Natural killer cell (primary cell): Measurements from ENCODE around the gene SLC12A5. TPM values are rescaled to one million over a fixed set of nuclear protein-coding genes. Genes with fewer than 3 reads are reported as not detected.

Experiments used
- ATAC-seq, 3 donors: fragments of 150-1000 bp in 2 of 3; fragments of 200-7000 bp in 1 of 3; cut with Tn5 transposase; 1 replicate in 1 of 3; 2 replicates in 2 of 3; pipeline ENCODE4 v1.10.0; 2021; ENCODE audit warnings: mild to moderate bottlenecking in 2 of 3, moderate library complexity in 2 of 3
- DNase-seq, 2 donors: peaks; one replicate each; pipeline versions ENCODE4 v3.0.0 to v3.0.0-alpha.2; 2013 to 2021; ENCODE audit warnings: mixed read lengths in 1 of 2
- H3K27ac ChIP-seq: one replicate; pipeline ENCODE4 v1.5.1; 2013; ENCODE audit warnings: mild to moderate bottlenecking, low read length
- H3K27me3 ChIP-seq: one replicate; pipeline ENCODE4 v1.6.1; 2013; ENCODE audit warnings: low read length; ENCODE audit not compliant: control insufficient read depth, insufficient read depth
- H3K36me3 ChIP-seq: one replicate; pipeline ENCODE4 v1.6.1; 2013; ENCODE audit warnings: low read length; ENCODE audit not compliant: control insufficient read depth, insufficient read depth
- H3K4me1 ChIP-seq: one replicate; pipeline ENCODE4 v1.6.1; 2013; ENCODE audit warnings: low read length; ENCODE audit not compliant: control insufficient read depth, insufficient read depth
- H3K4me3 ChIP-seq: one replicate; pipeline ENCODE4 v1.5.1; 2013; ENCODE audit warnings: low read length
- H3K9me3 ChIP-seq: one replicate; pipeline ENCODE4 v1.6.1; 2013; ENCODE audit warnings: low read length; ENCODE audit not compliant: control insufficient read depth, insufficient read depth
- H3K27ac Mint-ChIP-seq, 2 donors: one replicate each; pipeline ENCODE4 v1.8.0; 2022; ENCODE audit warnings: mild to moderate bottlenecking in 2 of 2, mixed read lengths in 2 of 2, moderate library complexity in 1 of 2
- H3K27me3 Mint-ChIP-seq, 2 donors: one replicate each; pipeline ENCODE4 v1.8.0; 2022; ENCODE audit warnings: low read depth in 2 of 2, mixed read lengths in 2 of 2
- H3K36me3 Mint-ChIP-seq: one replicate; pipeline ENCODE4 v1.8.0; 2022; ENCODE audit warnings: mixed read lengths
- H3K4me1 Mint-ChIP-seq, 2 donors: one replicate each; pipeline ENCODE4 v1.8.0; 2022; ENCODE audit warnings: mixed read lengths in 2 of 2
- H3K4me3 Mint-ChIP-seq: one replicate; pipeline ENCODE4 v1.8.0; 2022; ENCODE audit warnings: mild to moderate bottlenecking, moderate library complexity, mixed read lengths
- H3K9me3 Mint-ChIP-seq, 2 donors: one replicate each; pipeline ENCODE4 v1.8.0; 2022; ENCODE audit warnings: mixed read lengths in 2 of 2
- WGBS: methylation state at CpG from one replicate; pipeline ENCODE4 v1.1.7; 2013; ENCODE audit warnings: missing lambda C conversion rate; ENCODE audit not compliant: insufficient coverage; 5-methylcytosine and 5-hydroxymethylcytosine counted together
- intact Hi-C: fragments of 100-400 bp; cut with micrococcal nuclease; formaldehyde crosslinking; loops from one replicate; pipeline ENCODE4 v1.14.2; 2022
- total RNA-seq, 4 donors: library from RNA; stranded (reverse); fragments of 120-200 nt in 1 of 4; gene quantifications; one replicate each; pipeline versions ENCODE4 v1.2.3 to v1.2.4, GENCODE V29; 2013 to 2022
- TF ChIP-seq, protein P1 (sequence below): fragments of 200-600 bp; IDR thresholded peaks from one replicate; pipeline ENCODE4 v1.8.0; 2022; ENCODE audit warnings: antibody characterized with exemption

The SLC12A5 gene
- total RNA-seq, 3 donors from 2014 or later (not counting 1 experiment from before 2014, with no cell fraction given), result 0.85 TPM; not detected in 2

DNA sequence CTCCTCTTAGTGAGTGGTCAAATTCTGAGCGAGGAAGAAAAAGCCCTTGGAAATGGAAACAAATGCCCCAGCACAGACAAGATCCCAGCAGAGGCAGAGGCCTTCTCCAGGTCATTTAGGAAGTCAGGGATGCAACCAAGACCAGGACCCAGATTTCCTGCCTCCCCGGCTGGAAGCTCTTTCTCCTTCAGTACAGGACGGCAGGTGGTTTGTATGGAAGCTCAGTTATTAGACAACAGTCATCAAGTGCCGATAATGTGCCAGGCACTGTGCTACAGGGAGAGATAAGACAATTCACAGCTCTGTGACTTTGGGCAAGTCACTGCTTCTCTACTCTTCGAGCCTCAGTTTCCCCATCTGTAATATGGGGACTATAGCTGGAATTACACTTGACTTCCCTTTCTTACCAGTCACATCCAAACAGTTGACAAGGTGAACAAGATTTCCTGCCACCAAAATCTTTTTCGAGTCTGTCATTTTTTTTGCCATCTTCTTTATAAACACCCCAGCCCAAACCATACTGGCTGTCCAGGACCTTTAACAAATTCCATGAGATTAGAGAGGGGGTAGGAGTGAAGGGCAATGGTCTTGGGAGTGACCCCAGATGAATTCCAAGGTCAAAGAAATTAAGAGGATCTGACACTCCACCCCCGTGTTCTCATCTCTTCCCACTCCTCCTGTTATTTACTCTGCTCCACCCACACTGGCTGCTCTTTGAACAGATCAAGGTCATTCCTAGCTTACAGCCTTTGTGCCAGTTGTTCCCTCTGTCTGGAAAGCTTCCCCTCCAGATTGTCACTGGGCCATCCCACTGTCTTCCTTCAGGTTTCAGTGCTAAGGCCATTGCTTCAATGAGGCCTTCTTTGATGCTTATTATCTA is 14.3 kb upstream of the SLC12A5 start:
- peak overlapping the region; percentile 67 for H3K4me3 Mint-ChIP-seq
- H3K27me3 Mint-ChIP-seq, result peaks cover 59 to 73% of the 10 kb centered on the region in 2 donors
- intact Hi-C loops, result loop anchor here (5.0 kb wide), 1 partner anchor 42 kb away; the partner anchor contains the start of gene ZNF335
- no peaks in the 10 kb centered on the region for H3K9me3 Mint-ChIP-seq
- H3K27ac ChIP-seq, result no peak overlapping the region
- no peak overlapping the region for H3K4me3 ChIP-seq
- WGBS, result 84% methylated on average over 7 of the region's 7 CpGs
- H3K4me1 Mint-ChIP-seq, result peaks cover 21 to 43% of the 10 kb centered on the region in 2 donors
- H3K9me3 ChIP-seq, result peaks cover 11% of the 10 kb centered on the region
- no peaks in the 10 kb centered on the region for H3K36me3 Mint-ChIP-seq
- TF ChIP-seq, protein P1, sequence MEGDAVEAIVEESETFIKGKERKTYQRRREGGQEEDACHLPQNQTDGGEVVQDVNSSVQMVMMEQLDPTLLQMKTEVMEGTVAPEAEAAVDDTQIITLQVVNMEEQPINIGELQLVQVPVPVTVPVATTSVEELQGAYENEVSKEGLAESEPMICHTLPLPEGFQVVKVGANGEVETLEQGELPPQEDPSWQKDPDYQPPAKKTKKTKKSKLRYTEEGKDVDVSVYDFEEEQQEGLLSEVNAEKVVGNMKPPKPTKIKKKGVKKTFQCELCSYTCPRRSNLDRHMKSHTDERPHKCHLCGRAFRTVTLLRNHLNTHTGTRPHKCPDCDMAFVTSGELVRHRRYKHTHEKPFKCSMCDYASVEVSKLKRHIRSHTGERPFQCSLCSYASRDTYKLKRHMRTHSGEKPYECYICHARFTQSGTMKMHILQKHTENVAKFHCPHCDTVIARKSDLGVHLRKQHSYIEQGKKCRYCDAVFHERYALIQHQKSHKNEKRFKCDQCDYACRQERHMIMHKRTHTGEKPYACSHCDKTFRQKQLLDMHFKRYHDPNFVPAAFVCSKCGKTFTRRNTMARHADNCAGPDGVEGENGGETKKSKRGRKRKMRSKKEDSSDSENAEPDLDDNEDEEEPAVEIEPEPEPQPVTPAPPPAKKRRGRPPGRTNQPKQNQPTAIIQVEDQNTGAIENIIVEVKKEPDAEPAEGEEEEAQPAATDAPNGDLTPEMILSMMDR, result no peak
- ATAC-seq, result no peak
- DNase-seq, result no peak
- H3K27me3 ChIP-seq, result peaks cover 43% of the 10 kb centered on the region
- no peaks in the 10 kb centered on the region for H3K36me3 ChIP-seq
- peak overlapping the region; percentile 3 to 50 for H3K27ac Mint-ChIP-seq
- H3K4me1 ChIP-seq, result peaks cover 47% of the 10 kb centered on the region

DNA sequence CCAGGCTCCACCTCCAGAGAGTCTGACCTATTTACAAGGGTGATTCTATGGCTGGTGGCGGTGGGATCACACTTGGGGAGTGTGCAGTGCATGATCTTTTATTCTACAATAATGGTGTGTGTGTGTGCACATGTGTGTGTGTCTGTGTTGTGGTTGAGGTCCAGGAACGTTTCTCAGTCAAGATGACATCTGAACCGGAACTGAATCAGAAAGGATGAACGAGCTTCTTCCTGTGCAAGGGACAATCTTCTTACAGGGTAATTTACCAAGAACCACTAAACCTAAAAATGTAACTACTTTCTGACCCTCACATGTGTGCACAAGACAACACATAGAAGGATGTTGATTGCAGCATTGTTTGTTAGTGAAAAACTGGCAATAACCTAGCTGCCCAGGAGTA is 11.7 kb upstream of the SLC12A5 start:
- H3K9me3 ChIP-seq, result no peaks in the 10 kb centered on the region
- TF ChIP-seq, protein P1, result no peak
- WGBS, result 40% methylated on average over 3 of the region's 4 CpGs
- no peak overlapping the region for H3K27ac Mint-ChIP-seq
- H3K27ac ChIP-seq, result no peak overlapping the region
- DNase-seq (no peak), ATAC-seq (no peak)
- no peaks in the 10 kb centered on the region for H3K9me3 Mint-ChIP-seq
- H3K4me3 Mint-ChIP-seq, result no peak overlapping the region
- peaks cover 12 to 36% of the 10 kb centered on the region in 2 donors for H3K4me1 Mint-ChIP-seq
- H3K27me3 Mint-ChIP-seq, result peaks cover 45 to 62% of the 10 kb centered on the region in 2 donors
- H3K27me3 ChIP-seq, result peaks cover 34% of the 10 kb centered on the region
- H3K36me3 Mint-ChIP-seq, result no peaks in the 10 kb centered on the region
- no peak overlapping the region for H3K4me3 ChIP-seq
- intact Hi-C loops, result no loop called here
- peaks cover 35% of the 10 kb centered on the region for H3K4me1 ChIP-seq
- no peaks in the 10 kb centered on the region for H3K36me3 ChIP-seq

DNA sequence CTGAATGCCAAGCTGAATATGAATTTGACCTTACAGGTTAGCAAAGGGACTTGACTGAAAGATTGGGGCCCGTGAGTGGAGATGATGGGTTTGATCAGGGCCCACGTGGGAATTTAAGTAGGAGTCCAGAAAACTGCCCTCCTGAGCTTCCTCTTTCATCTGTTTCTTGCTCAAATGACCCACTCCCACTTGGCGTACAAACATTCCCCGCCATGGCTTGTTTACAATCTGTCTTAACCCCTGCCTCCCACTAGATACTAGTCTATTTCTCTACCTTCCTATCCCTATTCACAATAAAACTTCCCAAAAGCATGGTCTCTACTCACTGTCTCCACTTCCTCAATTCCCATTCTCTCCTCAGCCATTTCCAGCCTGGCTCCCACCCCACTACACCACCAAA is 10.9 kb upstream of the SLC12A5 start:
- Histone ChIP-seq H3K9me3 (no peaks in the 10 kb centered on the region), H3K4me1 (peaks cover 37% of the 10 kb centered on the region), H3K27me3 (peaks cover 30% of the 10 kb centered on the region), H3K4me3 (no peak overlapping the region), H3K27ac (no peak overlapping the region), H3K36me3 (no peaks in the 10 kb centered on the region)
- Mint-ChIP-seq H3K36me3 (no peaks in the 10 kb centered on the region), H3K4me3 (no peak overlapping the region), H3K27me3 (peaks cover 38 to 57% of the 10 kb centered on the region in 2 donors), H3K27ac (no peak overlapping the region), H3K9me3 (no peaks in the 10 kb centered on the region), H3K4me1 (peaks cover 18 to 33% of the 10 kb centered on the region in 2 donors)
- DNase-seq, result no peak
- intact Hi-C loops, result no loop called here
- 95% methylated on average over 4 of the region's 4 CpGs for WGBS
- TF ChIP-seq, protein P1, result no peak
- ATAC-seq, result no peak
